Stimulated activated CD8-positive, alpha-beta memory T cell treated with anti-CD3 and anti-CD28 coated beads, Interleukin-7, amount 100 ng/mL, for 4 hours (primary cell): ENCODE measurements around the gene CRYGC.
"Not testable (repeated sequence)": the region's sequence is repeated elsewhere in the genome, so short reads cannot be mapped to it uniquely, and the experiment has no call there.

Source experiments
- DNase-seq, 2 donors: peaks; one replicate each; pipeline ENCODE4 v3.0.0-alpha.2; 2020; ENCODE audit warnings: low read depth in 2 of 2

CRYGC gene

GRCh38 chr2:208136716-208137094, 7.1 kb upstream of the CRYGC start:
- DNase-seq: no peak

- no peak for DNase-seq
These were observed 6.4 kb upstream of the CRYGC start for GRCh38 chr2:208135794-208136715.

GRCh38 chr2:208134928-208135586, 5.4 kb upstream of the CRYGC start:
- peak in 1 of 2 donors; percentile 6 for DNase-seq

- no peak for DNase-seq
These were observed 1.1 kb upstream of the CRYGC start for GRCh38 chr2:208130712-208131110.

DNA sequence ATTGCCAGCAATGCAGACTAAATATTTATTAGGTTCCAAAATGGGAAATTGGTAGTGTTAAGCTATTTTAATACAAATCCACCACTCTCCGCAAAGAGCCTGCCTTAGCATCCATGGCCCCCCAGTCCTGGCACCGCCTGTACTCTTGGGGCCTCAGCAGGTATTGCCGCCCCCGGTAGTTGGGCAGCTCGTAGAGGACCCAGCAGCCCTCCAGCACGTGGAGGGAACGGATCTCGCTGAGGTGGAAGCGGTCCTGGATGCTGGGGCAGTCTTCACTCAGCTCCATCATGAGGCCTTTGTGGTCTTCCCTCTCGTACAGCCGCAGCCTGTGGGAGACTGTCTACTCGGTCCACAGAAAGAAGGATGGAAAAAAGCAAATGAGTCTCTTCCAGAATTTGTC, 1.5 kb downstream of the CRYGC start:
- DNase-seq: no peak

DNA sequence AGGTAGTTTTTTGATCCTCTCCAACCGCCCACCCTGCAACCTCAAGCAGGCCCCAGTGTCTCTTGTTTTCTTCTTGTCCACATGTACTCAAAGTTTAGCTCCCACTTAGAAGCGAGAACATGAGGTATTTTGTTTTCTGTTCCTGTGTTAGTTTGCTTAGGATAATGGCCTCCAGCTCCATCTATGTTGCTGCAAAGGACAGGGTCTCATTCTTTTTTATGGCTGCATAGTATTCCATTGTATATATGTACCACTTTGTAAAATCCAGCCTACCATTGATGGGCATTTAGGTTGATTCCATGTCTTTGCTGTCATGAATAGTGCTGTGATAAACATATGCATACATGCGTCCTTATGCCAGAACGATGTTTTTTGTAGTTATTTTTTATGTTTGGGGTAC, 2.5 kb downstream of the CRYGC start:
- DNase-seq: no peak

DNA sequence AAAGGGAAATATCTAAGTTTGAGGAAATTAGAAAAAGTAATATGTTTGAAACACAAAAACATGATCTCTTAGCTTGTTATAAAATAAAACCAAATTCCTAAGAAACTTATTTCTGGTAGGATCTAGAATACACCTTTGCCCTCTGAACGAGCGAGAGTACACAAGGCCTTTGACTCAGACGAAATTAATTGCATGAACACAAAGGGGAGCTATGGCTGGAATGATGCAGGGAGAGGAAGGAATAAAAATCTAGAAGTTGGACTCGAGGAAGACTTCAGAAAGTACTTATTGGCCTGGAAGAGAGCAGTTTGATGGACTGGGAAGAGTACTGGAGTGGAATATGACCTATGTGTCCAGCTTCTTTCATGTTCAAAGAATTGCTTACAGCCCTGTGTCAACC, 4.4 kb downstream of the CRYGC start:
- DNase-seq: no peak

- DNase-seq: not testable (repeated sequence)
These were observed 5.5 kb downstream of the CRYGC start, which contains the start of gene CRYGD for GRCh38 chr2:208124013-208124715. Gene CRYGD (minus strand): TSS chr2:208124524. CDS start chr2:208124473, 51 bp downstream.

DNA sequence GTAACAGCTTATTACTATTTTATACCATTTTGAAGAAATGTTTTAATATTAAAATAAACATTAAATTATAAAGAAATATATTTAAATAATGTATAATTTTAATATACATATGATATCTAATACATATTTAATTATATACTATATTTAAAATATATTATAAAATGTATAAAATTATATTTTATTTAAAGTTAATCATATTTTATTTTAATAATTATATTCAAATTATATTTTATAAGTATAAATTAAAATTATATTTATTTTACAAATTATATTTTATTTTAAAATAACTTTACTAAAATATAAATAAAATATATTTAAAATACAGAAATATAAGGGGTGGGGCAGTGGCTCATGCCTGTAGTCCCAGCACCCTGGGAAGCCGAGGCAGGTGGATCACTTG, 7.4 kb downstream of the CRYGC start:
- no peak for DNase-seq

DNA sequence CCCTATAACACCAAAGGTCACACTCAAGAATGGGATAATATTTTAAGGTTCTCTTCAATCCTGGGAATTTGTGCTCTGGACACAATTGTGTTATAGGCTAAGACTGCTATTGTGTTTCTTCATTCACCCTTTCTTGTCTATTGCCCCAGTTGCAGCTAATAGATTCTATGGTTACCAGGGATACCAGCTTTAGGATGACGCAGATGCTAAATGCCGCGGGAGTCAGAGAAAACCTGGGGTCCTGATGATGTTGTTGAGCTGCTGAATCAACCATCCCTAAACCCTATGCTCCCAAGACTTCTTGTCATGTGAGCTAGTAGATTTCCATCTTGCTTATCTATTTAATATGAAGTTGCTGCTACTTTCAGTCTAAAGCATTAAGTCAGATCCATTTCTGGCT, 10.7 kb downstream of the CRYGC start:
- DNase-seq: no peak

DNA sequence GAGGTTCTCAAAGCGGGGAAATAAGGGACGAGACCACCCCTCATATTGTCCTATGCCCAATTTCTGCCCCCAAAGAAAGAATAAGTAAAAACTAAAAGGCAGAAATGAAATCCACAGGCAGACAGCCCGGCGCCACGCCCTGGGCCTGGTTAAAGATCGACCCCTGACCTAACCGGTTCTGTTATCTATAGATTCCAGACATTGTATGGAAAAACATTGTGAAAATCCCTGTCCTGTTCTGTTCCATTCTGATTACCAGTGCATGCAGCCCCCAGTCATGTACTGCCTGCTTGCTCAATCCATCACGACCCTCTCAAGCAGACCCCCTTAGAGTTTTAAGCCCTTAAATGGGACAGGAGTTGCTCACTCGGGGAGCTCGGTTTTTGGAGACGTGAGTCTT, 12.2 kb downstream of the CRYGC start:
- DNase-seq: not testable (repeated sequence)

- no peak for DNase-seq
These were observed 16.7 kb downstream of the CRYGC start for GRCh38 chr2:208112969-208113368.

GRCh38 chr2:208112273-208112745, 17.3 kb downstream of the CRYGC start:
- DNase-seq: not testable (repeated sequence)

- no peak for DNase-seq
These were observed 26.0 kb downstream of the CRYGC start for GRCh38 chr2:208103616-208104015.

GRCh38 chr2:208101716-208102631, 27.7 kb downstream of the CRYGC start:
- no peak for DNase-seq

GRCh38 chr2:208099682-208100470, 29.8 kb downstream of the CRYGC start:
- no peak for DNase-seq

DNA sequence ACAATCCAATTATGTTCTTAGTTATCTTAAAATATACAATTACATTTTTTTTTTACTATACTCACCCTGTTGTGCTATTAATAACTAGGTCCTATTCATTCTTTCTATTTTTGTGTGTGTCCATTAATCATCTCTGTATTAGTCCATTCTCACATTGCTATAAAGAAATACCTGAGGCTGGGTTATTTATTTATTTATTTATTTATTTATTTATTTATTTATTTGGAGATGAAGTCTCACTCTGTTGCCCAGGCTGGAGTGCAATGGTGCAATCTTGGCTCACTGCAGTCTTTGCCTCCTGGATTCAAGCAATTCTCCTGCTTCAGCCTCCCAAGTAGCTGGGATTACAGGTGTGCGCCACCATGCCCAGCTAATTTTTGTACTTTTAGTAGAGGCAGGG, 30.9 kb downstream of the CRYGC start:
- DNase-seq: not testable (repeated sequence)

DNA sequence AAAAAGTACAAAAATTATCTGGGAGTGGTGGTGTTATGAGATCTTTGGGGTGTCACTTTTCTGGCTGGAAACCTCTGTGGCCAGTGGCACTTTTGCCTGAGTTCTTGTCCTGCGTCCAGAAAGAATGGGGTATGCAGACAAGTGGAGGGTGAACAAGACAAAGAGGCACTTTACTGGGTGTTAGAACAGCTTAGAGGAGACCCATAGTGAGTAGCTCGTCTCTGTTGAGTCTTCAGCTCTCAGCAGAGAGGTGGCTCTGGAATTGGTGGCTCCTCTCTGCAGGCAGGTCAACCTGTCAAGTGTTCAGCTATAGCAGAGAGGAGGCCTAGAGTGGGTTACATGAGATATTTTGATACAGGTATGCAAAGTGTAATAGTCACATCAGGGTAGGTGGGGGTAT, 31.4 kb downstream of the CRYGC start:
- DNase-seq: no peak

- DNase-seq: no peak
These were observed 31.8 kb downstream of the CRYGC start for GRCh38 chr2:208097801-208098200.

DNA sequence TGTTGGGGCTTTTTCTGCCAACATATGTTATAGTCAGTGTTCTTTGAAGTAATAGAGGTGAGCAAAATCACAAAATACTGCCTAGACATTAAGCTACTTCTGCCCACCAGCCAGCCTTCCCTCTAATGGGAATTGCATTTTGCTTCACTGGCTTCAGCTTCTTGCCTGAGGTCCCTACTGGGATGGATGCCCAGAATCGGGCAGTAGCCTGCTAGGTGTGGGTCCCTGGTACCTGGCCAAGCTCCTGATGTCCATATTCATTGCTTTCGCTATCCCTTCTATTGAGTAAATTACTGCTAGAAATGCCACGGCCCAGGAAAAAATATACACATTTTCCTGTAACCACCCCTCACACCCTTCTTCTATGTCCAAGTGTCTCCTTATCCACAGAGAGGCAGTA, 32.3 kb downstream of the CRYGC start:
- no peak for DNase-seq
